SH-SY5Y (cell line): ENCODE data around the gene SLC6A20.

Experiments used
- GATA2 ChIP-seq: IDR thresholded peaks from 2 replicates; pipeline ENCODE4 v1.6.1; 2011; ENCODE audit warnings: mild to moderate bottlenecking, low read depth, low read length
- GATA3 ChIP-seq: IDR thresholded peaks from 2 replicates; pipeline ENCODE4 v1.6.1; 2011; ENCODE audit warnings: low read depth, mild to moderate bottlenecking, low read length, moderate library complexity

DNA sequence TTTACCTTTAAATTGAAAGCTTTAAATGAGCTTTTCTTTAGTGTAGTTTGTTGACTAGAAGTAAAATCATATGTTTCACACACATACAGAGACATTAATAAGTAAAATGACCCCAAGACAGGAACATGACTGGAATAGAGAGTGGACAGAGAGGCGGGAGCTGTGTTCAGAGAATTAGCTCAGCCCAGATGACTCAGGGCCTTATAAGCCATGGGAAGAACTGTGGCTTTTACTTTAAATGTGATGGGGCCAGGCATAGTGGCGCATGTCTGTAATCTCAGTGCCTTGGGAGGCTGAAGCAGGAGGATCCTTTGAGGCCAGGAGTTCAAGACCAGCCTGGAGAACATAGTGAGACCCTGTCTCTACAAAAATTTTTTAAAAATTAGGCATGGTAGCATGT lies 80.4 kb downstream of the SLC6A20 start:
- TF ChIP-seq GATA2 (no peak), GATA3 (no peak)
